Right renal pelvis (tissue), 4 donors: ENCODE results near the gene BMAL1. TPM values are rescaled to one million over a fixed set of nuclear protein-coding genes. Genes with fewer than 3 reads are reported as not detected.

ENCODE experiments used
- DNase-seq, 4 donors: peaks; one replicate each; pipeline ENCODE4 v3.0.0-alpha.2; 2013; ENCODE audit warnings: low read depth in 4 of 4, low spot score in 3 of 4, missing footprints in 1 of 4
- polyA plus RNA-seq, 4 donors: library from polyadenylated mRNA; unstranded; fragments of 120-200 nt; gene quantifications; one replicate each; pipeline ENCODE4 v1.2.1, GENCODE V29; 2013; ENCODE audit not compliant: insufficient read length in 4 of 4

Gene BMAL1
- polyA plus RNA-seq, 4 donors = 8.8 to 14.2 (median 11.9) TPM

DNA sequence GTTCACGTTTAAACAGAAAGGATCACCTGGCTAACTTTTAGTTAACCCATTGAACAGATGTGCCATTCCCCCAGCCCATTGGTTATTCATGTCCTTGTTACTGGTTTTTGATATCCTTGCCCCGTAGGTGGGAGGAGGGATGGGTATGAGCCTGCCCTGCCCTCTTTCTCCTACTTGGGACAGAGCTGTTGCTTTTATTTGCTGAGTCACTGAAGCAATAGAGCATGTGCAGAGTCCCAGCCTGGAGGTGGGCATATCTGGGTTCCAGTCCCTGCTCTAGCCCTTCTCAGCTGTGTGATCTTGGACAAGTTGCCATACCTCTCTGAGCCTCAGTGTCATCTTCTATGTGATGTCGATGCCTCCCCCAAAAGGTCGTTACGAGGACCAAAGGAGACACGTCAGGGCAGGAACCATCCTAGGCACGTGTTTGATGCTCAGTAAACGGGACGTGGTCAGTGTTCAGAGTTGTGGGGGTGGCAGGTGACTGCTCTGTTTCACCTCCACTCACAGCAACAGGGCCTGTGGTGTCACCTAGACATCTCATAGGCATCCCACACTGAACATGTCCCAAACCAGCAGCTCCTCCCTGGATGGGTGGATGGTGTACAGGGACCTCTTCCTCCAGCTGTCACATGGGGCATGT is 61.0 kb downstream of the BMAL1 start:
- no peak for DNase-seq

DNA sequence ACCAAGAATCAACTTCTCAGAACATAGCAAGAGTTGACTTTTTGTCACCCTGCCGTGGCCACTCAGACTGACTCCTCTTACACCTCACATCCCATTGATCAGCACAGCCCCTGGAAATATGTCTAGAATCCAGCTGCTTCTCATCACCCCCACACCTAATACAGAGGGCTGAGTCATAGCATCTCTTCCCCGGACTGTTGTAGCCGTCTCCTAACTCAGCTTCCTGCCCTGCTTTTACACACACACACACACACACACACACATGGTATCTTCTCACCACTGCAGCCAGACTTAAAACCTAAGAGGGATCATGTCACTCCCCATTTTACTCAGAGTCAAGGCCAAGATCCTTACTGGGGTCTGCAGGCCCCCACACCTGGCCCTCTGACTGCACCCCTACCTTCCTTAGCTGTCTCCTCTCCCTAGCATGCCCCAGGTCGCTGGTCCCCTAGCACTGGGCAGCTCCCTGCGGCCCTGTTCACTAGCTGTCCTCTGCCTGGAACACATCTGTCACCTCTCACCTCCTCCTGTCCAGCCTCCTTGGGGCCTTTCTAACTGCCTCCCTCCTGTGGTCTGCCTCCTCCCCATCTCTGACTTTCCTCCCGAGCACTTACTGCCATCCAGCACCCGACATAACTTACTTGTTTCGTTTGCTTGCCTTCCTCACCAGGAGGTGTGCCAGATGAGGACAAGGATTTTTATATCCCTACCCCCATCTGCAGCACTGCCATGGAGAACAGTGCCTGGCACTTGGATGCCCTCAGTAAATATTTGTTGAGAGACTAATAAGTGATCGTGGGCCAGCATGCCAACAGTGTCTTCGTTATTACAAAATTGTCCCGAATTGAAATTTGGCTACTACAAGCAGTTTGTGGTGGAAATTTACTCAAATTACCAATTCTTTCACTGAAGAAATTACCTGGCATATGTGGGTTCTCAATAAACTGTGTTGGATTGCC is 61.9 kb downstream of the BMAL1 start:
- no peak for DNase-seq

DNA sequence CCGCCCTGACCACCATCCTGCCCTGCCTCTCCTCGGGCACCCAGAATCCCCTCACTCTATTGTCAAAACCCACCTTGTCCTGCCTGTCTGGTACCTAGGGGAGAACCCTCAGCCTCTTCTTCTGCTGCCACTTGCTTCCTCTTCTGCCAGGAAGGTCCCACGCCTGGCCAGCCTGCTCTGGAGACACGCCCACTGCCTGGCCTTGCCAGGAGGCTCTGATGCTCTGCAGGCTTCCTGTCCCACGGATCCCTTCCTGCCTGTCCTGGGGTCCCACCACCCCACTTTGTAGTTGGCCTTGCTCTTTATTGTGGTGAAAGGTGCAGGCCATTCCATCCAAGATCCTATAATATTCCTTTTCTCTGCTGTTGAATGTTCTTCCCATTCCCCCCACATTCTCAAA is 63.4 kb downstream of the BMAL1 start:
- DNase-seq = no peak

DNA sequence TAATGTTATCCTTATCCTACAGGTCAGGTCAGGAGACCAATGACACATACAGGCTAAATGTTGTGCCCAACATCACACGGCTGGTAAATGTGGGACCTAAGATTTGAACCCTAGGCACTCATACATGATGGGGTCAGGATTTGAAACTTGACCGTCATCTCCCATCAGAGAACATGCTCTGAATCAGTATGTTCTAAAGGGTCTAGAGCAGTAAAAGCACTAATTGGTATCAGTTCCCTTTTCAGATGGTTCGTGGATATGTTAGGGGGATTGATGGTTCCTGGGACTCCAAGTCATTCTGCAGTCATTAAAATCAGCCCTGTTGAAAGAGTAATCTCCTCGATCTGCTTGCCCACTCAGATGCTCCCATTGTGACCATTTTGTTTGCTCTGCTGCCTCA is 65.5 kb downstream of the BMAL1 start:
- DNase-seq = no peak

DNA sequence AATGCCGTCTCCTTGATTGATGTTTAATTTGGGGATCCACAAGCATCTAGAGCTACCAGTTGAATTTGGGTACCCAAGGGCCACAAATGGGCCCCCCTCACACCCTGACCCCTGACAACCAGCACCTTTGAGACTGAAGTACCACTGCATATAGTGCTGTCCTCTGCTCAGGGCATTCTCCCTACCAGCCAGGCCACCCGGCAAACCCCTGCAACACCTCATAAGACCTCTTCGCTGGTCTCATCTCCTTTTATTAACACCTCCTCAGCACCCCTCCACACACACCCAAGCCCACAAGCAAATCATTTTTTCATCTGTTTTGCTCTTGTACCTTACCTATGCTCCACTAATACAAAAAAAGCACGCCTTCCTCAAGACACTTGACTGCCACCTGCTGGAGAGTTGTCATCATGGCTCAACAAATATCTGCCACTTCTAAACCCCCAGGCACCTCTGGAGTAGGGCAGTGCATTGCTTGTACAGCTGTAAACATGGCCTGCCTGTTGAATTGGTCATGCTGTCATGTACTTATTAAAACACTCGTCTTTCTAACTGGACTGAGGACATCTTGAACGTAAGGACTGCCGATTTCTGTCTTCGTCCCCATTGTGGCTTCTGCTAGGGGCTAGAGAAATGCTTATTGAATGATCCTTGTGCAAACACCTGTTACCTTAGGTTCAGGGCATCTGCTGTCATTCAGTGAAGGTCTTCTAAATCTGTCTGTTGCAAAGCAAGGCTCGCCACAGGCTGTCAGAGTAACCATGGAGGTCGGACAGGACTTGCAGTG is 66.5 kb downstream of the BMAL1 start:
- peak; percentile 49 to 75 (median 56) for DNase-seq

DNA sequence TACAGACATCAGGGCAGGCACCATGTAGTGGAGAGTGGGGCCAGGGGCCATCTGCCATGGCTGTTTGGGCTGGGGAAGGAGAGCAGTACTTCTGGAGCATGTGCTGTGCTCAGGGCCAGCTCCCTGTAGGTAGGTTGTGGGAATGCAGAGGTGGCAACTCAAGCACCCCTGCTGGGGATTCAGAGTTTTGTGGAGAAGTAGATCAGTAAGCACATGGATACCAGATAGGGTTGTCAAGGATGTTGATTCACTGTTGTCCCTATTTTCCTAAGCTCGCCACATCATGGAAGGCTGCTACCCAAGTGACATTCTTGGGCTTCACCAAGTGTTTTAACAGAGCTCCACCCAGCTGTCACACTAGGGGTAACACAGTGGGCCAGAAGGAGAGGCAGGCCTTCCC is 67.2 kb downstream of the BMAL1 start:
- no peak for DNase-seq

DNA sequence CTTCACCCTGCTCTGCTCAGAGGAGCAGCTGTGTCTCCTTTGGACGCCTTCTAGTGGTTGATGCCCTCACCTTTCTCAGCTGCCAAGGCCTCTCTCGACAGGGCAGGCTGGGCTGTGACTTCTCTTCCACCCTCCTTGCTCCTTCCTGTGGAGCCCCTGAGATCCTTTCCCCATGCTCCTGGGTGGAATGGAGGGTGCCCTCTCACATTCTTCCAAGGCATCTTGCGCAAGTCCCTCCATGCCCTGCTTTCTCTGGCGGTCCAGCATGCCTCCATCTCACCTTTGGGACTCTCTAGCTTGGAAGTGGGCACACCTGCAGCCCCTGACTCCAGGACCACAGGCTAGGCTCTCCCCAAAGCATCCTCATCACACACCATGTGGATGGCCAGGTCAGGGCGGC is 68.9 kb downstream of the BMAL1 start:
- no peak for DNase-seq

DNA sequence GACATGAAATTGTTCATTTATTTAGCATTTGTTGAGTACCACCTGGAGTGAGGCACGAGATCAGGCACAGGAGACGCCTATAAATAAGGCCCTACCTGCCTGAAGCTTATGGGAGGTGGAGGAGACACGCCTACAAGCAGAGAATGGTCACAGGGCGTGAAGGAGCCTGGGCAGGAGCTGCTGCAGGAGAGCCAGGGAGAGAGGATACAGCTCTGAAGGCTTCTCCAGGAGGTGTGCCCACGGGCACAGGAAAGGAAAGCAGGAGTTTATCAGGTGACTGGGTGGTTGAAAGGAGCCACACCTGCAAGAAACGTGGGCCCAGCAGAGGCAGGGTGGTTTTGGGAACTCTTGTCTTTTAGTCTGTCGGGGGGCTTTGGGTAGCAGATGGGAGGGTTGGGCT is 70.3 kb downstream of the BMAL1 start:
- no peak for DNase-seq

DNA sequence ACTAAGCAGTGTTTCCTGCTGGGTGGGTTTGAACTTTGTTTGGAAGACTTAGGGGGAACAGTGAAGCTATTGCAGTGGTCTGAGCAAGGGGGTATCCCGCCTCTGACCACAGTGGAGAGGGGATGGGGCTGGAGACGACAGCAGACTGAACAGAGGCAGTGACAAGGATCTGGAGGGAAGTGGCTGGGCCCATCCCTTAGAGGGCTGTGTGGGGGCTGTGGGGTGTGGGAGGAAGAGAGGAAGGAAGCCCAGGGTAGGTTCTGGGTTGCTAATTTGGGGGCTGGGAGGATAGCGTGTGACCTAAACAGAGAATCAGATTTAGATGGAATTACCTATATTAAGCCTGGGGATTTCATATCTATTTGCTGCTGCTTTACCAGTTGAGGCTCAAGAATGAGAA is 70.7 kb downstream of the BMAL1 start:
- DNase-seq = no peak

DNA sequence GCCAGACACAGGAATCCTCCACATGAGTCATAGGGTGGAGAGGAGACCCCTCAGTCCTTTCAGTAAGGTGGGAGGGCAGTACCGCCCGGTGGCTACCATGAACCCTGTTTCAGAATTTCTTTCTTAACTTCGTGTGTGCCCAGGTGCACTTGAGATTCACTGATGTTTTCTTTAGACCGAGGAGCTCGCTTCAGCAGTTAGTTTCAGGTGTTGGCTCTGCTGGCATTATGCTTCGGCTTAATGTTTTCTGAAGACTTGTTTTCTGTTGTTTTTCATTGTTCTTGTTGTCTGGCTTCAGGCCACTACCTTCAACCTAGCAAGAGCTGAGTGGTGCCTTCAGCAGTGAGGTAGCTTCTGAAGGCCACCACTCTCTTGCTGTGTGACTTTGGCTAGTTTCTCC is 71.5 kb downstream of the BMAL1 start:
- no peak for DNase-seq

DNA sequence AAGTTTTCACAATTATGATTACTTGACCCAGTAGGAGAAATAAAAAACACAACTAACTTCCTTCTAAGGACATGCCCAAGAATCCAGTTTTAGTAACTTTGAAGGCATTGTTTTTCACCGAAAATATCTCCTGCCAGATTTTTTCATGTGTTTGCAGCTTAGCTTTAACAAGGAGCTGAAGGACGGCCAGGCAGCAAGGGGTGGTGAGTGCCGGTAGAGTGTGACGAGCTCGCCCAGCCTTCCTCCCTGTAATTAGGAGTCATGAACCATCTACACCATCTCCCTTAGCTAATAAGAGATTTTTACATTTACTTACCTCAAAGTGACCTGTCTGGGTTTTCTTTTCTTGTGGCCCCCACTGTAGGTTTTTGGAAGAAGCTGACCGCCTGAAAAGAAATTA is 72.0 kb downstream of the BMAL1 start:
- no peak for DNase-seq

DNA sequence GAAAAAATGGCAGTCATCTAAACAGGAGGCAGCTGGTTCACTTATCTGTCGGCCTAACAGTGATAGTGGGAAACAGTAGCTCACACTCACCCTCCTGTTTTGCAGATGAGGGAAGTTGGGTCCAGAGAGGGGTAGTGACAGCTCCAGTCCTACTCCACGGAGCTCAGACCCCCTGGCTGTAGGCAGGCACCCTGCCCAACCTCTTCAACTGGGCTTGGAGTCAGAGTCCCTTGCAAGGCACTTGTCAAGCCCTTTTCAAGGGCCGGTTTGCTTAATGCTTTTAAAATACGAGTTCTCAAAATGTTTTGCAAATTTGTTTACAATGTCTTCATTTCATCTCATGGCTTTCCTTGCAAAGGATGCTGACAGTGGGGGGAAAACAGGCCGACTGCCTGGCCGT is 75.1 kb downstream of the BMAL1 start:
- no peak for DNase-seq

DNA sequence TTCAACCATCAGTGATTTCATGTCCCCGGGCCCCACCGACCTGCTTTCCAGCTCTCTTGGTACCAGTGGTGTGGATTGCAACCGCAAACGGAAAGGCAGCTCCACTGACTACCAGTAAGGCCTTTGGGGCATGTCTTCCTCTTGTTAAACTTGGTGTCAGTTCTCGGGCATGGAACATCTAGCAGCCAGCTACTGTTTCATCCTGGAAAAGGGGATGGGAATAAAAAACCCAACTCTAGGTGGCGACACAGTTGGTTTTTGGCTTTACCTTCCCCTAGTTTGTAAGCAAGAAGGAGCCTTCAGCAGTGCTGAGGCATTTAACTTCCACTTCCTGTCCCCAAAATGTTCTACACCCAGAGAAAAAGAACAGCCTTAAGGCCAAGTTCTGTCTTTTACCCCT is 76.7 kb downstream of the BMAL1 start:
- no peak for DNase-seq

DNA sequence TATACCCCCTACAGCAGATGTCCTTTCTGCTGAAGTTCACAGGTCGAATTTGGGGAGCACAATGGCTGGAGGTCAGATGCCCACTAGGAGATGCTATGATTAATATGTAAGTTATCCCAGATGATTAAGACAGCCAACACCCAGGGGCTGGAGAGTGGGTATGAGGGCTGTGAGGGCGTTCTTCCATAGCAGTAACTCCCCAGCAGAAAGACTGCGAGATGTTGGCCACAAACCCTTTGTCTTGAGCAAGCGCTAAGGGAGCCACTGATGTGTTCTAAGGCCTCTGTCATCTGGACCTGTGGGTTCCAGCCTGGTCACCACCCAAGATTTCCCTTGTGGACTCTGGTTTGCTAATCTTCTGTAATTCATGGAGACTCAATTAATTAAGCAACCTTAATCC is 77.6 kb downstream of the BMAL1 start:
- DNase-seq = no peak

DNA sequence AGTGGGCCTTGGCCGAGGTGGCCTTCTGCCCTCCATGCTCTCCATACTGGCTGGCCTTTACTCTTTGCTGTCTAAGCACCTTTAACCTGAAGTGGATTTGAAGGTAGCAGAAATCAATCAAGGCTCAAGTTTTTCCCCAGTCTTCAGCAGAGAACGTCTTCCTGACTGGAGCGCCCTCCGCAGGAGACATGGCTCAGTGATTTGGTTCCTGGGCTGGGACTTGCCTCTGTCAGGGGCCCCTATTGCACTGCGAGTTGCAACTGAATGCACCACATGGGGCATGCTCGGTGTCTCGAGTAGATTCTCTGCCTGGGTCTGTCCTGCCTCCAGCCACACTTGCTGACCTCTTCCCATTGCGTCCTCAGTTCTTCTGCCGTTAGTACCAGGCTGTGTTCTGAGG is 79.6 kb downstream of the BMAL1 start:
- DNase-seq = no peak

DNA sequence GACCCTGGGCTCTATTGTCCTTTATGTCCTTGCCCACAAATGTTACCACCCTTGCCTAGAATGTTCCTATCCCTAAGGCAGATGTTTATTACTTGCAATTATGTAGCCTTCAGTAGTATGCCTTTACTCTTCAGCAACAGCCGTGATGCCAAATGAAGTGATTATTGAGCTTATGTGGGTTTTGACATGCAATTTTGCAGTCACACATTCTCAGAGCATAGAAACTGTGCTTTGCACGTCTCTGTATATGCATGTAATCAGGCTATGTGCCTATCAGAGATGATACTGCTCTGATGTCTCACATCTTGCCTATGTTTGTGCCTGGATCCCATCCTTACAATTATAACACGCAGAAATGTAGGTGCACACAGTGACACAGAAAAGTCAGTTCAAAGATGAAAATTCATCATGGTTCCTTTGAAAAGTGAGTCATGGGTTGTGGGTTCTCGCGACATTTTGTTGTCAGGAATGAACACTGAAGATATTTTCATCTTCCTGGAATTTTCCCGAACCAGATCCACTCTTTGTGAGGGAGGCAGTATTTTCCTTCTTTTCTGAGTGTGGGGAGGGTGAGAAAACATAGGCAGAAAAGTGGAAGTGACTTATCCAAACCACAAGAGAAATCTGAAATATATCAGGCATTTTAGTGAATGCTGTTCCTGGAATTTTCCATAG is 81.1 kb downstream of the BMAL1 start:
- no peak for DNase-seq

DNA sequence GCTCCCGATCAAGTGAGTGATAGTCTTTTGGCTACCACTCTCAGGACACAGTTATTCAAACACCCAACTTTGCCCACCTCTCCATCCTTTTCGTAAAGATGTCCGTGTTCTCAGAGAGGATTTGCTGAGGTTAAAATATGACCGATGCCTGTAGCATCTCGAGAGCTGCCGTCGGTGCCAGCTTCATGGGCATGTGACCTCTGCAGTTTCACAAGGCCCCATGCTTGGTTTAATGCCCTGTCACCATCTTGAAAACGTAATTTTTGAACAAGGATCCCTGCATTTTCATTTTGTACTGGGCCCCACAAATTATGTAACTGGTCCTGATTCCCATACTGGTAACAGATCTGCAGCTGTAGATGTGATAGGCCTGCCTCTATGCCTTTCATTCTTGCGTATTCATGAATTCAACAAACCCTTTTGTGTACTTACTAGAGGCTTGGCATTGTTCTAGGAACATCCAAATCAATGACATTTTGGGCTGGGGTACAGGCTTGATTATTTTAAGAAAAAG is 85.1 kb downstream of the BMAL1 start:
- no peak for DNase-seq

DNA sequence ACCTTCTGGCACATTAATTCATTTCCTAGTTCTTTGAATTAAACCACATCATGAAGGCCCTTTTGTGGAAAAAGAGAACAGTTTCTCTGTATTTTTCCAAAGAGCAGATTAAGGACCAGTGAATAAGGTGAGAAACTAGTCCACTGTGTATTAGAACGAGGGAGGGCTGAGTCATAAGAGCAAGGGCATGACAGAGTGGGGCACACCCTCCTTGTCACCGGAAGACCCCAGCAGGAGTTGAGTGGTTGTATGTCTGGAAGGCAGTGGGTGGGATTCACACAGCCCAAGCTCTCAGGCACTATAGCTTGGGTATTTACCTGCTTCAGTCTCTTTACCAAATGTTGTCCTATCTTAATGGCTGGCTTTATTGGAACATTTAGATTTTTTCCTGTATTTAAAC is 86.8 kb downstream of the BMAL1 start:
- DNase-seq = no peak

DNA sequence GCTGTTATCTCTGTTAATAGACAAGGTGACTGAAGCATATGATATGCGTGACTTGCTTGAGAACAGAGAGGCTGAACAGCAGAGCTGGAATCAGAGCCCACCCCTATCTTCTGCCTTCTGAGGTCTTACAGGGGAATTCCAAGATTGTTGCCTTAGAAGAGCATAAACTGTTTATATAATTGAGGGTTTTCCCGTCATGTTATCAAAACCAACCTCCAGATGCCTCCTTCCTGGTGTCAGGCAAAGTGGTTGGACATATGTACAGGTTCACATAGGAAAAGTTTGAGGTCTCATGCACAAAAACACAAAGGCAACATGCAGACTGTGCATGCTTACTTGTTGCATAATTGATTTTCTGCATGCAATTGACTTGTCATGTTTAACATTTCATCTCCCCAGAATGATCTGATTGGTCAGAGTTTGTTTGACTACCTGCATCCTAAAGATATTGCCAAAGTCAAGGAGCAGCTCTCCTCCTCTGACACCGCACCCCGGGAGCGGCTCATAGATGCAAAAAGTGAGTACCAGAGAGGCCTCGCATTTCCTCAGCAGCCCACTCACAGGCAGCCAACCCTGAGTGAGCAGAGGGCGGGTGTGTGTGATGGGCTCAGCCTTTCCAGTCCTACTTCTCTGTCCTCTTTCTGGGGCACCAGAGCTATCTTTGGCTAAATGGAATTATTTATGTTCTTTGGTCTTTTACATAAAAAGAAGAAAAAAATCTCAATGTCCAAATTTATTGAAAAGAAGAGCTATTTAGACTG is 88.9 kb downstream of the BMAL1 start:
- no peak for DNase-seq

DNA sequence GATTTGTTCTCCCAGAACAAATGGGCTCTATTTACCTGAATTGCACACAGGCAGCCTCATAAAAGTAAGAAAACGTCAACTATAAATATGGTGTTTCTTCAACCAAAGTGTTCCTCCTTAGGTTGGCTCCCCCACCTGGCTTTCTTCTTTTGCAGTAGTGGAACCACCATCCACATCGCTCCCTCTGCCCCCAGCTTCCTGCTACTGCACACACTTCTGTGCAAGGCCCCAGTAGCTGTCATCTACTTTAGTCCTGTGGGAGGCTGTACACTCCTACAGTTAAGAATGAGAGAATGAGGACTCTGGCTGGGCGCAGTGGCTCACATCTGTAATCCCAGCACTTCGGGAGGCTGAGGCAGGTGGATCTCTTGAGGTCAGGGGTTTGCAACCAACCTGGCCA is 89.5 kb downstream of the BMAL1 start:
- no peak for DNase-seq
